Uterus (tissue), 4 donors: Measurements from ENCODE around the gene KCNIP3. TPM values are rescaled to one million over a fixed set of nuclear protein-coding genes. Genes with fewer than 3 reads are reported as not detected.
"Not testable (repeated sequence)": the region's sequence is repeated elsewhere in the genome, so short reads cannot be mapped to it uniquely, and the experiment has no call there.

Experiments
- DNase-seq, 2 donors: peaks; one replicate each; pipeline ENCODE4 v3.0.0-alpha.2; 2019 to 2020
- H3K27ac ChIP-seq, 2 donors: fragments of 200-600 bp; sonication (generic); 1 replicate in 1 of 2; 2 replicates in 1 of 2; pipeline ENCODE4 v1.5.1; 2016 to 2018
- H3K27me3 ChIP-seq, 2 donors: fragments of 200-600 bp; sonication (generic); one replicate each; pipeline ENCODE4 v1.5.1; 2018 to 2019; ENCODE audit warnings: control low read depth in 1 of 2
- H3K36me3 ChIP-seq, 2 donors: fragments of 200-600 bp; sonication (generic); one replicate each; pipeline ENCODE4 v1.5.1; 2019; ENCODE audit warnings: control low read depth in 1 of 2
- H3K4me1 ChIP-seq, 2 donors: fragments of 200-600 bp; sonication (generic); one replicate each; pipeline ENCODE4 v1.5.1; 2018 to 2019; ENCODE audit warnings: control low read depth in 1 of 2
- H3K4me3 ChIP-seq, 2 donors: fragments of 200-600 bp; sonication (generic); 1 replicate in 1 of 2; 2 replicates in 1 of 2; pipeline ENCODE4 v1.5.1; 2018 to 2019; ENCODE audit warnings: mild to moderate bottlenecking in 1 of 2
- H3K9me3 ChIP-seq, 2 donors: fragments of 200-600 bp; sonication (generic); one replicate each; pipeline ENCODE4 v1.5.1; 2019; ENCODE audit warnings: control low read depth in 1 of 2
- CTCF ChIP-seq, 4 experiments: fragments of 200-600 bp in 2 of 4; fragments of 450-650 bp in 2 of 4; sonication (generic) in 2 of 4; IDR thresholded peaks; one replicate each; pipeline ENCODE4 v1.5.1; 2016 to 2019; ENCODE audit warnings: antibody characterized with exemption in 4 of 4, mild to moderate bottlenecking in 2 of 4, moderate library complexity in 1 of 4
- POLR2A ChIP-seq, 2 donors: fragments of 450-650 bp; IDR thresholded peaks; one replicate each; pipeline ENCODE4 v1.6.1; 2016; ENCODE audit warnings: antibody characterized with exemption in 2 of 2, mild to moderate bottlenecking in 1 of 2, moderate library complexity in 1 of 2
- intact Hi-C: fragments of 100-400 bp; cut with DNase I; formaldehyde crosslinking; loops from one replicate; pipeline ENCODE4 v1.15.1; 2023; ENCODE audit warnings: low total_unique reads
- total RNA-seq, 4 donors: library from RNA; depleted of rRNA in 3 of 4; stranded (reverse); fragments of >200 nt in 3 of 4; gene quantifications; one replicate each; pipeline versions ENCODE4 v1.1.0 to v1.2.4, GENCODE V29; 2014 to 2023
- donor health status: DM: yes; HTN: yes; CAD: no.

The KCNIP3 gene
- total RNA-seq, 4 donors from 2014 or later = 1.5 to 18.3 (median 10.8) TPM

GRCh38 chr2:95374921-95375471, 77.8 kb downstream of the KCNIP3 start:
- TF ChIP-seq CTCF (IDR thresholded peaks at IDR 0.05) (no peak), POLR2A (IDR thresholded peaks at IDR 0.05) (no peak)
- Histone ChIP-seq H3K36me3 (no peaks in the 10 kb centered on the region), H3K27me3 (no peaks in the 10 kb centered on the region), H3K4me1 (no peaks in the 10 kb centered on the region), H3K27ac (no peak overlapping the region), H3K9me3 (no peaks in the 10 kb centered on the region), H3K4me3 (no peak overlapping the region)
- DNase-seq = no peak
- intact Hi-C loops = no loop called here

- DNase-seq = no peak
- no peaks in the 10 kb centered on the region for H3K4me1 ChIP-seq
- TF ChIP-seq POLR2A (IDR thresholded peaks at IDR 0.05) = no peak
- no peak for TF ChIP-seq CTCF (IDR thresholded peaks at IDR 0.05)
- H3K9me3 ChIP-seq = no peaks in the 10 kb centered on the region
- H3K4me3 ChIP-seq = no peak overlapping the region
- H3K36me3 ChIP-seq = no peaks in the 10 kb centered on the region
- intact Hi-C loops = no loop called here
- no peaks in the 10 kb centered on the region for H3K27me3 ChIP-seq
- H3K27ac ChIP-seq = no peak overlapping the region
Observed at GRCh38 chr2:95375532-95376150, 78.5 kb downstream of the KCNIP3 start.

- no peaks in the 10 kb centered on the region for H3K36me3 ChIP-seq
- no peaks in the 10 kb centered on the region for H3K4me1 ChIP-seq
- no peaks in the 10 kb centered on the region for H3K27me3 ChIP-seq
- H3K4me3 ChIP-seq = no peak overlapping the region
- no peak for TF ChIP-seq CTCF (IDR thresholded peaks at IDR 0.05)
- TF ChIP-seq POLR2A (IDR thresholded peaks at IDR 0.05) = no peak
- intact Hi-C loops = no loop called here
- H3K27ac ChIP-seq = no peak overlapping the region
- no peak for DNase-seq
- no peaks in the 10 kb centered on the region for H3K9me3 ChIP-seq
Observed at GRCh38 chr2:95376311-95377215, 79.4 kb downstream of the KCNIP3 start.

- Histone ChIP-seq H3K27me3 (no peaks in the 10 kb centered on the region), H3K36me3 (no peaks in the 10 kb centered on the region), H3K27ac (no peak overlapping the region), H3K4me1 (no peaks in the 10 kb centered on the region), H3K4me3 (no peak overlapping the region), H3K9me3 (no peaks in the 10 kb centered on the region)
- TF ChIP-seq CTCF (IDR thresholded peaks at IDR 0.05) (no peak), POLR2A (IDR thresholded peaks at IDR 0.05) (no peak)
- no peak for DNase-seq
- intact Hi-C loops = no loop called here
Observed at GRCh38 chr2:95377216-95378123, 80.3 kb downstream of the KCNIP3 start.

GRCh38 chr2:95378281-95378680, 81.1 kb downstream of the KCNIP3 start:
- H3K4me3 ChIP-seq, H3K4me1 ChIP-seq, H3K36me3 ChIP-seq, DNase-seq, H3K27ac ChIP-seq, intact Hi-C loops, H3K9me3 ChIP-seq, H3K27me3 ChIP-seq: not testable (repeated sequence)
